ENCODE results near the gene CADM1.

CADM1 gene

DNA sequence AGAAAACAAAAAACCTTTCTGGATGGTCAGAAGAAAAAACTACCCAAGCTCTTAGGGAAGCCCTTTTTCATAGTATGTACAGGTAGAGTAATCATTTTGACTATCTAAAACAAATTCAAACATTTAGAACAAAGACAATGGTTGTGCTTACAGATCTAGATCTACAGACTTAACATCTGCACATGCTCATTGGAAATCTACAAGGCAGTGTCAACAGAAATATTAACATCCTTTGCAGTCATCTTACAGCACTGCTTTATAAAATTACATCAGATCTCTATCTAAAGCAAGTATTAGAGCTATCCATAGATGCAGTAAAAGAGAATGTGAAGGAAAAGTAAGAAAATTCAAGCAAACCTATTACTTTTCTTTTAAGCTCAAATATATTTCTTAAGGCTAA, 110.3 kb downstream of the CADM1 start:
- no peak for DNase-seq

DNA sequence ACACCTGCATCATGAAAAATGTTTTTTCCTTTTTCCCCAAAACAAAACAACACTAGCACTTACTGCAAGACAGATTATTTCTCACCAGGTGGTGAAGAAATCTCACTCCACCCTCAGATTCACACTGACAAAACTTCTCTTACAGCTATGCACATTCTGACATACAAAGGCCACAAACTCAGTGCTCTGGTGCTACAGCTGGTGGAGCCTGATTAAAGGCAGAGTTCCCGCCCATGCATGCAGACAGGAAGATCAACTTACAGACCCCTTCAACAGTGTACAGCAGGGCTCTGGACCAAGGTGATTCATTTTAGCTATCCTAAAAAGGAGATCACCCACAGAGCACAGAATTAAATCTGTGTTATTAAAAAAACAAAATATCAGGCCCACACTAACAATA, 112.6 kb downstream of the CADM1 start:
- DNase-seq: no peak

DNA sequence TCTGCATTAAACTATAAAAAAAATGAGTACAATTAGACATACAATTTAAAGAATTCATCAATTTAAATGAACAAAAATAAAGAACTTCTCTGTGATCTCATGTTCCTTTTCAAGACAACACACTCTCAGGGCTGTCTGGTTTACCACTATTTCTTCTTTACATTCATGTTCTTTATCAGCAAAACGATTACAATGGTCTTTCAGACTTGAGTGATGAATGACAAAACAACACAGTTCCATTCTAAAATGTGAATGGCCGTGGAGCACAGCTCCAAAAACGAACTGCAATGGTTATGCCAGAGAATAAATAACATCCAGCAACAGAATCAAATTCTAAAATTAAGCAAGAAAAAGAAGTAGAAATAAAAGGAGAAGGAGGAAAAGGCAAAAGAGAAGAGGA, 113.1 kb downstream of the CADM1 start:
- no peak for DNase-seq

GRCh38 chr11:115390441-115390840, 113.8 kb downstream of the CADM1 start:
- DNase-seq: no peak

- no peak for DNase-seq
Measured at GRCh38 chr11:115389790-115390189, 114.4 kb downstream of the CADM1 start.

DNA sequence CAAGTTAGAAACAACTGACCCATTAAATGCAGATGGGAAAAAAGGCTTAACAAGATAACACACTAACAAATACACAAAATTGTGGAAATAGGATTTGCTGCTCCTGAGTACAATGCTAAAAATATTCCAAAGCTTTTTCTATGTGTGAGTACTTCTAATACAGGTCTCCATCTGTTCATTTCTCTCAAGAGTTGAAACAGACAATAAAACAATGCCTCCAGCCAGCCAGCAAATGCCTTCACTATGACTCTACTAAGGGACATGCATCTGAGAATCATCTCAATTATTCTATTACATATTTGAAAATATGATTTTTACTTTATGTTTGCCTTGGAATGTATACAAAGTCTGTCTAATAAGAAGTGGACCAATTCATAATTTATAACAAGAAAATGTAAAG, 119.0 kb downstream of the CADM1 start:
- no peak for DNase-seq

DNA sequence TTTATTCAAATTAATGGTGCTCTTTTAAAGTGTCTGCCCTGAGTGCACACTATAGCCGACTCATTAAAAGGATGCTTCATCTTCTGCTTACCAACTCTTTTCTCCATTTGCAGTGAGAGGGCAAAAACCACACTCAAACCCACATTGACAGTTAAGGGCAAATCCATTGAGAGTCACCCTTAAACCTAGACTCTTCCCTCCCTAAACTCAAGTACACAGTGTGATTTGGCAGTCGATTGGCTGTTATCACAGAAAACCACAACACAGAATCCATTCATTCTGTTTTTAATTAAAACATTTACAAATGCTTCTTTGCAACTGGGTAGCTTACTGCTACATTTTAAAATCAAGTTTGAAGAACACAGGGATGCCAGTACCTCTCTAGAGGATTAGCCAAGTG, 120.0 kb downstream of the CADM1 start:
- no peak for DNase-seq

DNA sequence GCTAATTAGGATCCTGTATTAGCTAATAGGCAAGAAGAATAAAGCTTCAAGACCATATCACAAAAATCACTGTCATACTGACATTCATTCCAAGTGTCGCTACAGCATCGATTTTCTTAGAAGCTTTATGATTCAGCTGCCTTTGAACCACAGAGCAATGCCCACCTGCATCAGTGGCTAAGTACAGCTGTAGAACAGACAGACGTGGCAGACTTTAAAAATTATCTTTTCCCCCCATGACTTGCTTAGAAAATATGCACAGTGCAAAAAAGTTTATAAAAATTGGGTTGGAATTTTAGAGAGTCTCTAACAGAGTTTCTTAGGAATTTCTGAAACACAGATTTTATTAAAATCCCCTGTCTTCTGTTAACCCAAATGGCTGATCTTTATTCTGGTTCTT, 120.8 kb downstream of the CADM1 start:
- DNase-seq: no peak

DNA sequence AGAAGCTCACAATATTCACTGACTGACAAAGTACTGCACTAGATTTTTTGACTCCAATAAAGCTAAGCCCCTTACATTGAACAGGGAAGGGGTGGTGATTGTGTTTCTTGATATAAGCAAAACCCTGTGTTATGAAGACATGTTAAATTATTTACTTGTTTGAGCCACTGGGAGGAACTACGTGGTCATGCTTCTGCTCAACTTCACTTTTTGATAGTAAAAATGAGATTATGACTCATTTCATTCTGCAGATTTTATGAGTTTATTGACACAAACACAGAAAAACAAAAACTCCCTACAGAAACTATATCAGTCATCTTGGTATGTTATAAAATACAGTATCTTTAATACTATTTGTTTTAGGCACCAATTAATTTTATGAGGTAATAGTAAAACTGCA, 124.7 kb downstream of the CADM1 start:
- no peak for DNase-seq

DNA sequence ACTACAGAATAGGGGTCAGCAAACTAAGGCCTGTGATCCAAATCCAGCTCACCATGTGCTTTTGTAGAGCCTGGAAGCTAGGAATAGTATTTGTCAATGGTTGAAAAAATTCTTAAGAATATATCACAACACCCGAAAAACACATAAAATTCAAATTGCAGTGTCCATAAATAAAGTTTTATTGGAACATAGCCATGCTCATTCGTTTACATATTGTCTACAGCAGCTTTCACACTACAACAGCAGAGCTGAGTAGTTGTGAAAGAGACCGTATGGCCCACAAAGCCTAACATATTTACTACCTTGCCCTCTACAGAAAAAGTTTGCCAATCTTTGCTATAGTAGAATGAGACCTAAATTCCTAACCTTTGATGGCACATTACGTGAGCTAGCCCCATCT, 125.7 kb downstream of the CADM1 start:
- DNase-seq: no peak

DNA sequence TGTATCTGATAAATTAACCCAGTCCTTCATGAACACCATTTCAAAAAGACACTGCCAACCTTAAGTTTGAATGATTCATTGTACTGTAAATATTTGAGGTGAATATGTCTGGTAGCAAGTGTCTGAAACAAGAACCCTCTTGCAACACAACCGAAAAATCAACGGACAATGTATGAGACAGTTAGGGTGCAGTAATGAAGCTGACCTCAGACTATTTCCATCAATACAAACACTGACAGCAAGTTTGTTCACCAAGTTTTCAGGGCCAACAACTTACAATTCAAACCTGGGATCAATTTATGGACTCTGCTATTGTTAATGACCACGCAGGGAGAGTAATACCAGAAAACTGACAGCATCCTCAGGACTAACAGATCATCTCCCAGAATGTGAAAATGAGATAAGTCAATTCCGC, 126.3 kb downstream of the CADM1 start:
- no peak for DNase-seq

- no peak for DNase-seq
Measured at GRCh38 chr11:115368616-115369015, 135.6 kb downstream of the CADM1 start.

- DNase-seq: no peak
Measured at GRCh38 chr11:115366826-115367225, 137.4 kb downstream of the CADM1 start.

- no peak for DNase-seq
Measured at GRCh38 chr11:115365907-115366306, 138.3 kb downstream of the CADM1 start.

- no peak for DNase-seq
Measured at GRCh38 chr11:115364896-115365295, 139.3 kb downstream of the CADM1 start.

DNA sequence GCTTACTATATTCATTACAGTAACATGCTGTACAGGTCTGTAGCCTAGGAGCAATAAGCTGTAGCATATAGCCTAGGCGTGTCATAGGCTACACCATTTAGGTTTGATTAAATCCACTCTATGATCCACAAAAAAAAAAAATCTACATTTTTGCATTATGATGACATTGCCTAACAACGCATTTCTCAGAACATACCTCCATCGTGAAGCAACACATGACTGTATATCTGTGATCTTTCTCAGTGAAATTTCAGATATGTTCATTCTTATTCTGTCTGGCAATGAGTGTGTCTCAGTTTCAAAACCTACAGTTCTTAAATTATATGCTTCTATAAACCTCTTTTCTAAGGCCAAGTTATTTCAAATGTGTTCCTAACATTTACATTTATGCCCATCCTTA, 140.3 kb downstream of the CADM1 start:
- no peak for DNase-seq

DNA sequence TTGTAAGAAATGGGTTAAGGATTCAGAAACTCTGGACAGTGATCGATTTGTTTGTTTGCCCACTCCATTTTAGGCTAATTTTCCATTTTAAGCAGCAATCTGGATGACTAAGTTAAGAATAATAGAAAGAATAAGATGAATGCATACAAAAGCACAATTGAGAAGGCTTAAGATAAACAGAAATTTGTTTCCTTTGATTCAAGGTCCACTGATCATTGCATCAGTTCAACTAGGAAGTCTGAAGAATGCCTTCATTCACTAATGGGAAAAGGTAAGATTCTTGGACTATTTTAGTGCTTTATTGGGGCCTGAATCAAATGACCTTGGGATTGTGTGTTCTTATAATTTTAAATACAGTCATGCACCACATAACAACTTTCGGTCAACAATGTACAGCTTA, 140.8 kb downstream of the CADM1 start:
- no peak for DNase-seq

DNA sequence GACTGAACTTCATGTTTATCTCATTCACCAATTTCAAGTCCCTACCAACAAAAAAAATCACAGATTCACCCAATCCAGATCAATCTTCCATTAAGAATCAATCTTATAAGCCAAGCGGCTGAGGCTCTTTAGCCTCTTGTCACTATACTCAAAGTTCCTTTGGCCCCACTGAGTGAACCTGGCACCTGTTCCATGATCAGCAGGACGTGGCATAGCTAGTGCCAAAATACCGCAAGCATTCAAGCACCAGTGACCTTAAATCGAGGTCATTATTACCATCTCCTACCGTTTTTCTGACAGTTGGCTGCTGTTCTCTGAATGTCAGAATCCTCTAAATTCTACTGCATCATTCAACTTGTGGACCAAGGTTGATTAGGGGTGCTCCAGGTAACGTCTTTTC, 141.2 kb downstream of the CADM1 start:
- no peak for DNase-seq

- no peak for DNase-seq
Measured at GRCh38 chr11:115361025-115361424, 143.2 kb downstream of the CADM1 start.

DNA sequence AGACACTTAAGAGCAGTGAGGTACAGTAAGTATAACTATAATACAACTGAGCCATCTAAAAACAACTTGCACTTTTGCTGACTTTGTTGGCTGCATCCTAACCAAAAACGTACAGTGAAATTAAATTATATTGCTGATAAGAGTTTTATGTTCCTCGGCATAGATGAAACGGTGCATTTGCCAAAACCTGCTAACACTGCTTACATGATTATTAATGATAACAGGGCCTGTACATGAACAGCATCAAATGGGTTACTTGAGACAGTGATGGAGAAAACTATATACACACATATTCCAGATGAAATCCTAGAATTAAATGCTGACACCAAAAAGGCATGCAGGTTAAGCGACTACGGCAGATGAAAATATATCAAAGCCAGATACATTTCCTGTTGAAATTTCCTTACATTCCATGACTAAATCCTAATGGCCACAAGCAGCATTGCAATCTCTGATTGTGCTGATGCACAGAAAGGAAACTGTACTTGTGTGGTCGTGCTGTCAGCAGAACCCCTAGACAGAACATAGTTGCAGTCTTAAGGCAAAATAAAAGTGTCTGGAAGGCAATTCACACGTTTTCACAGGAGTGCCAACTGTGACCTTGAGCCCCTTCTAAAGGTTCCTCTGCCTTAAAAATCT, 143.9 kb downstream of the CADM1 start:
- DNase-seq: no peak

DNA sequence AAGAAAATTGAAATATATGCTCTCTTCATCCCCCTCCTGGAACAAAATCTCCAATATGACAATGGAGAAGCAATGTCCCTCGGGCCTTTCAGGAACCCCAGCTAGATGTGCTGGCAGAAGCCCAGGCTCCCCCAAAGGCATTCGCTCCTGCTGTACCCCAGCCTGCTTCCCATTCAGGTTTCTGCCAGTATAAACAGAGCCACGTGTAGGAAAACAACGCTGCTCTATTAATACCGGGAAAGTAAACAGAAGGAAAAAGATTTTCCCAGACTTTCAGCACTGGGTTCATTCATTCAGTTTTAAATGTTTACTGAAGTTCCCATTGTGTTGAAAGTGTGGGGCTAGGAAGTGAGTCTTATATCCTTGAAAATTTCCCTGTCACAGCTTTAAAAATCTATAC, 147.1 kb downstream of the CADM1 start:
- no peak for DNase-seq

DNA sequence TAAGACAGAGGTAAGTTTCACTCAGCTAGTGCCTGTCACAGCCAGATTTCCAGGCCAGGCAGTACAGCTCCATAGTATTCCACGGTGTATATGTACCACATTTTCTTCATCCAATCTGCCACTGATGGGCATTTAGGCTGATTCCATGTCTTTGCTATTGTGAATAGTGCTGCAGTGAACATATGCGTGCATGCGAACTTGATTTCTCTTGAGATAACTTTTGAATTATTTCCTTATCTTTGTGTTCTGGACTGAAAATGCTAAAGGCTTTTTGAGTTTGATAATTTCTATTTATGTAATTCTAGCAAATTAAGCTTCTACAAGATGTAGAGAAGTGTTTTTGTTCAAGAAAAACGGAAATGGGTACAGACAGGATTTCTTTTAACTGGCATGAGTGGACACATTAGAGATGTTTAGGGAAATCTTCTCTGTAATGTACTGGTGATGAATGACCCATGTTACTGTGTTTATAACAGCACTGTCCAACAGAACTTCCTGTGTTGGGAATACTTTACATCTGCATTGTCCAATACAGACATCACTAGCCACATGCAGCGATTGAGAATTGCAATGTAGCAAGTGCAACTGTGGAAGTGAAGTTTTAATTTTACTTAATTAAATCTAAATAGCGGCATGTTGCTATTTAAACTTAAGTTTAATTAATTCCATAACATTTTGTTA, 151.3 kb downstream of the CADM1 start:
- DNase-seq: no peak

DNA sequence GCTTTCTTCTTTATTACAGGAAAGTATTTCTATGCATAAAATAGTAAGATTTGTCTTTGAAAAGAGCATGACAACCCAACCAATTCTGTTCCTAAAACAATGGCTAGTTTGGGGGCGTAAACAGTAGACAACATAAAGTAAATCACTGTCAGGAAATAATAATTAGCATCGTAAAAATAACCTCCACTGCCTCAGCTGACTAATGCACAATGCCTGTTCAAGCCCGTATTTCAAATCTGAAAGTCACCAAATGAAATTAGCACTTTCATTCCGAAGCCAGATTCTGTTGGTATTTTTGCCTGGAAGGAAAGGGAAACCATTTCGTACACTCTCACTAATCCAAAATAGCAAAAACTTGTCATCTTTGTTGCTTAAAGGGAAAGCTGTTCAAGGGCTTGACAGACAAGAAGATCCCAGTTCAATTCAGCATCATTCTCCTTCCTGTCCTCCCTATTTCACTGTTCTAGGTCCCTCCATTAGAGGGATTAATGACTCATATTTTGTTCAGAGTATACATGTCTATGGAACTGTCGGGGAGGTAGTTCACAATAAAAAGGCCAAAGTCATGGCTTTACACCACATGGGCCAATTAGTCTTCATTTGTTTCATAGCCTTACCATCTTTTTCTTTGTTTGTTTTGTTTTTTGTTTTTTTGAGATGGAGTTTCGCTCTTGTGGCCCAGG, 154.7 kb downstream of the CADM1 start:
- DNase-seq: no peak

- DNase-seq: peak; percentile 33
Measured at GRCh38 chr11:115348416-115348815, 155.8 kb downstream of the CADM1 start.

DNA sequence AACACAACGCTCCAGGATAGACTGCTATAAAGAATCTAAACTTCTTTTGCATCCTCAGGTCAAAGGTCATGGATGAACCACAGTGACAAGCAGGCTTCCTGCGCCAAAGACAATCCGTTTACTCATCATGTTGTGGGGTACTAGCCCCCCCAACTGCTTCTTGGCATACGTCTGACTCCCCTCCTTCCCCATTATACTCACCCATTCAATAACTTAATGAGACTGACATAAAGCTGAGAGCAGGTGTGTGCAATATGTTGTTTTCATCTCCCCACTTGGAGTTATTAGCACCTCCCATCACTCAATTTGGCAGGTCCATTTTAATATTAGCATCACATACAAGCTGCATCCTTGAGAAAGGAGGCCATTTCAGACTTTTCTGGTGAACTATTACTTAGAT, 157.1 kb downstream of the CADM1 start:
- DNase-seq: no peak
